ENCODE results near the gene BEST3.

BEST3 gene

DNA sequence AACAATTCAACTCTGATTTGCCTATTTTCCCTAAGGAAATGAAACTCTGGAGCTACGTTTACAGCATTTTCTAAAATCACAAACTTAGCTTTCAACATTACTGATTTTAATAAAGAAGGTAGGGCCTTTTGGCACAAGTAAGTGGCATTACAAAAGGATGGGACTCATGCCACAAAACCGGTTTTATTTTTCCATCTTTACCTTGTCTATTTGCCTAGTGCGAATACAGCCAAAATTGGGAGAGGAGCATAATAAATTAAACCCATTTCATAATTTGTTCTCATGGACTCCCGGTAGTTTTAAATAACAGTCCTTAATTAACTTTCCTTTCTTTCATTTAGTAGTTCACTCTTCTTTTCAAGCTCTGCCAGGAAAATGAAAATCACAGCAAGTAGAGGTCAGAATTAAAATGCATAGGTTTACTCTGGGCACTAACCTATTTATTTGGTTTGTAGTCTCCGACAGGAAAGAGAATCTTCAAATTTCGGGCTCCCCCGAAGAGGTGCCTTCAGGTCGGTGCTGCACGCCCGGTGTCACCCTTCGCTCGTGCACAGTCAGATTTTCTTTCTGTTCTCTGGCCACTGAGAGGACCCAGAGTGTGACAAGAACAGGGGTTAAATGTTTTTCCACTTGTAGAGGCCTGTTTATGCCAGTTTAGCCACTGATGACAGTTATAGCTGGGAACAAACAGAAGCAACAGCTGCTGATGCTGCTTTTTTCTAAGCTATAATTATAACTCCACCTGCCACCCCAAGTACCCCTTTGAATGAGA lies at the start of gene BEST3:
Gene BEST3 (minus strand): TSS at position 535 of the 772 bp plus-strand sequence. CDS start 1,505 bp downstream, outside the sequence.
- DNase-seq, result no peak

DNA sequence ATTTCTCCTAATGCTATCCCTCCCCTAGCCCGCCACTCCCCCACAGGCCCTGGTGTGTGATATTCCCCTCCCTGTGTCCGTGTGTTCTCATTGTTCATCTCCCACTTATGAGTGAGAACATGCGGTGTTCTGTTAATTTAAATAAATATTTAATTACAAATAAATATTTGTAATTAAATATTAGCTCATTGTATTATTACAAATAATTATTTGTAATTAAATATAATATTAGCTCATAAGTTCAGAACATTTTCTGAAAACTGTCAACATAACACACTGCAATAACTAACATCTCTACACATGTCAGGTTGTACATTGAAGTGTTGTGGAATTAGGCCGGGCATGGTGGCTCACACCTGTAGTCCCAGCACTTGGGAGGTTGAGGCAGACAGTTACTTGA lies 45.0 kb upstream of the BEST3 start:
- DNase-seq, result no peak

DNA sequence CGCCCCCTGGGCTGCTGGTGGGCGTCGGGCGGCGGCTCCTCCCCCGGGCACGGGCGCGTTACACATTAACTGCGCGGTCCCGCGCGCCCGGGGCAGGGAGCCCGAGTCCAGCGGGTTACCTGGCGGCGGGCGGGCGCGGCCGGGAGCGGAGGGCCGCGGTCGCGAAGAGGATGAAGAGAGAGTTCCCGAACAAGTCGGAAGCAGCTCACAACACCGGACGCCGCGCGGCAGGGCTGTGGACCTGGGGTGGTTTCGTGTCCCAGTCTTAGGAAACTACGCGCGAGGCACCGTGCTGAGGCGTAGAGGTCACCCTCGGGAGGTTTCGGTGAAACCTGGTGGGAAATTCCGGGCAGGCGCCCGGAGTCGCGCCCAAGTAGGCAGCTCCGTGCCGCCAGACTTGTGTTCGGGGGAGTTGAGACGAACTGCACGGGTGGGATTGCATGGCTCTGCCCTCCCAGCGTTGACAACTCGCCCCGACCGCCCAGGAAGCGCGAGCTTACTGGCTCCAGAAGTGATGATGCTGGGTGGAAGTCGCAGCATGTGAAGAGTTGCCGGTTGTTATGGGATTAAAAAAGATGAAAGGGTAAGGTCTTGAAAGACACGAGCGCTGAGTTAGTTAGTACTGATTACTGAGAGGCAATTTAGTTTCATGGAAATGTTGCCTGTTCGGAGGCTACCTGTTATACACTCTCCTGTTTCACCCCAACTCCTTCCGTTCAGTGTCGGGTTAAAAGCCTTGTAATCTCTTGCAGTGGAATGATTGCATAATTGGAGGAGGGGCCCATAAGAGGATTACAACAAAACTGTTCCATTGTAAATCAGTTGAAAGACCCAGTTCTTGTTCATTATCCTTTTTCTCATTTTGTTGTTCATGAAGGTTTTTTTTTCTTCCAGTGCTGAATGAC lies 40.4 kb upstream of the BEST3 start:
- DNase-seq, result peak; percentile 55

DNA sequence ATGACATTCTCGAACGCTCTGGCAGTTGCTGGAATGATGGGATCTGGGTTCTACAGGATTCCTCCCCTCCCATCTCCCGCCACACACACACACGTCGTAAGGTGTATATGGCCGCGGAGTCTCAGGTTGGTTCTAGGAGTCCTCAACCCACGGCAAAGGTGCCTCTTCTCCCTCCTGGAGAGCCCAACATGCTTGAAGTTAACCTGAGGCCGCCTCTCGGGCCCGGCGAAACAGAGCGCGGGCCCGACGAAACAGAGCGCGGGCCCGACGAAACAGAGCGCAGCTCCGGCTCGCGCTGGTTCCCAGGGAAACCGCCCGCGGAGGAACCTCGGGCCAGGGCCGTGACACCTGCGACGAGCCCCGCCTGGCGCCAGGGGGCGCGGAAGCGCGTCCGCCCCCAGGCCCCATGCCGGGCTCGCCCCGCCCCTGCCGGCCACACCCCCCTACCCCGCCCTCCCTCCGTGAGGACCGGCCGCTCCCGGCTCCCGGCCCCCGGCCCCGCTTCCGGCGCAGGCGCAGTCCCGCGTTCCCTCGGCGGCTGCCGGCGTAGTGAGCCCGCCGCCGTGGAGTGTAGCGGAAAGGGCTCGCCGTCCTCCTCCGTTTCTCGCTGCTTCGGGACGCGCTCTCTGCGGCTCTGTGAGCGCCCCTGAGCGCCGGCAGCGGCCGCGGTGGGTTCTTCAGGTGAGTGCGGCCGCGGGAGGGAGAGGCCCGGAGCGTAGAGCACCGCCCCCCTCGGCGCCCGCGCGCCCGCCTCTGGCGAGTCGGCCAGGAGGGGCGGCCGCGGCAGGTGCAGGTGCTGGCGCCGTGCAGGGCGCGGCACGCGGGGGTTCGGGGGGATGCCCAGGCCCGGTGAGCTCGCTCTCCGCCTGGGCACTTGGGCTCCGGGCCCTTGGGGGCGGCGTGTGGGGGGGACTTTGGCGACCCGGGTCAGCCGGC lies 39.5 kb upstream of the BEST3 start, which contains the start of gene RAB3IP:
Gene RAB3IP (plus strand): TSS at position 510 of the 936 bp plus-strand sequence. CDS start 16,549 bp downstream, outside the sequence.
- DNase-seq, result peak; percentile 94

DNA sequence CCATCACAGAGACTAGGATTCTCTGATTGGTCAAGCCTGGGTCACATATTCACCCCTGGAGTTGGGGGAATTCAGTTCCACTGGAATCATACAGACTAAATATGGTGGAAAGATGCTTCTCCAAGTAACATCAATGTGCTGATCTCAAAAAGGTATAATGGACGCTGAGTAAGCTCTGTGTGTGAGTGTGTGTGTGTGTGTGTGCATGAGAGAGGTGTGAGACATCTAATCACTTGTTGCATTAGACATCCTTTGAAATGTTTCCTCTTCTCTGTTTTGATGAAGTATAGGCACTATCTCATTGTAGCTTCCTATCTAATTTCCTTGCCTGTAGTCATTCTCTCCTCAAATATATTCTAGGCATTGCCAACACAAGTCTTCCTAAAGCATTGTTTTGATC lies 34.5 kb upstream of the BEST3 start:
- no peak for DNase-seq

DNA sequence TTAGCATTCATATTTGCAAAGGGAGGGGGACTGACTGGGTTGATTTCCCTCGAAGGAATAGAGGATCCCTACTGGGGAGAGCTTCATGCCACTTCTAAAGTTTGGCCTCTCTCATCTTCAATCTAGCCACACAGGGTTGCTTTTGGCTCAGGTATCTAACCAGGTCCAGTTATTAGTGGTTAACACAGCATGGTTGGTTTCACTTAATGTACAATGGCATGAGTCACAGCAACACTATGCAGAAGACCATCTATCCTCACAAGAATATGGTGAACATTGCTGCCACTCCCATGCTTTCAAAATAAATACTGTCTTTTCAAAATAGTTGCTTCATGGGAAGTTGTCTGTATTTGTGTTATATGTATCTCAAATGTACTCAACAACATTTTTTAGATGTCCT lies 33.0 kb upstream of the BEST3 start:
- DNase-seq, result no peak

DNA sequence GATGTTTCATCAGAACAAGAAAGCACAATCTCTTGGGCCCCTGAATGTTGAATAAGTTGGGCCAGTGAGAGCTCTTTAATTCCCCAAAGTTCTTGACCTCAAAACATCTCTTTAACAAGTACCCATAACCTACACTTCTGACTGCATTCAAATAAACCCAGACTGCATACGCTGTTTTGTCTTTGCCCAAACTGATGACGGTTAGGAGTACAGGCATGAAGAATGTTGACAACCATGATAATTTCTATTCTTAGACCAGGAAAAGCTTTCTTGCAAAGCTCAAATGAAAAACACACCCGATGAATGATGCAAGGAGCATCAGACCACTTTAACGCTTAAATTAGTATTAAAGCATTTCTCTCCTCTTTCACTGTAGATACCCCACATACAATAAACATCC lies 27.8 kb upstream of the BEST3 start:
- no peak for DNase-seq

DNA sequence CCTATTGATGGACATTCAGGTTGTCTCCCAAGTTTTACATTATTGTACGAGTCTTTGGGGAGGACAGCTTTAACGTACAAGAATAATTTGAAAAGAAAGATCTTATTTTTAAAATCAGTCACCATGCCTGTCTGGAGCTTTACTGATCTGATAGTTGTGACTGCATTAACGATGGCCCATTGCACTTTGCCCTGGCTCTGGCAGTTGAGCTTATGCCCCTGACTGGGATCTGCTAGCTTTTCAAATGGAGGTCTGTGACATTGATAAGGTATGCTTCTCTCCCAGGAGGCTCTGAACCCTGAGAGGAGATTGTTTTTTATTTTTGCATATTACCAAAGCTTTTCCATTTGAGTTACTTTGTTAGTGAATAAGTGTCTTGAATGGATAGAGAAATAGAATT lies 21.6 kb upstream of the BEST3 start:
- DNase-seq, result no peak

DNA sequence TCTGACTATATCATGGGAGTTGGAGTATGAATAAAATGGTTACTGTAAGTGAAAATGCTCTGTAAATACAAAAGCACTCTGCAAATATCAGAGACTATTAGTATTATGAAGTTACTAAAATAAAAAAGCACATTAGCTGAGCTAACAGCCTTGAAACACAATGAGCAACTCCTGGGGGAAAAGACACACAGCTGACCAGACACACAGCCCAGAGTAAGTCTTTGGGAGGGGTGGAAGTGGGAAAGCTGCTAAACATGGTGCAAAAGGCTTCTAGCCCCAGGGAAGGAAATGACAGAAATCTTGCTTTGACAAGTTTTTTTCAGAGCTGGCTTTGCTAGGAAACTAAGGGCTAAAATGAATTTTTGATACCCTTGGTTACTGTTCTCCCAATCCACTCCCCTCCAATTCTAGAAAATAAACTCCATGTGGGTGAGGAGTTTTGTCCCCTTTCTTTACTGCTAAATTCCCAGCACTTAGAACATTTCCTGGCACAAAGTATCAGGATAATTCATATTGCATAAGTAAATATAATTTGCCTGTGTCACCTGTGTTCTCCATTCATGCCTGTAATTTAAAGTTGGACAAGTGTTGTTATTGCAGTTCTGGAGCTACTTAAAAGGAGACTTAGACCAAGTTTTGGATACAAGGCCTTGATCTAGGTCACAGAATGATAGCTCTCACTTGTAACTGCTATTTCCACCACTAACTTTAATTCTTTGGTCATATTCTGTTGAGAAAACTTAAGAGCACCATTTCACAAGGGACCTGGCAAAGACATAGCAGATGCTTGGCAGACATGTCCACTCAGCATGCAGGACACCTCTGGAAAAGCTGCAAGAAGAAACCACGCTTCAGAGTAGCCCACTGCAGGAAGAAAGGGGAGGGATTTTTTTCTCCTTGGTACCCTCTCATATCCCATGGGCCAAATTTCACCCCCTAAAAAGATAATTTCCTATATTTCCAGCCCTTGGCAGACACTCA lies 20.5 kb upstream of the BEST3 start:
- no peak for DNase-seq

DNA sequence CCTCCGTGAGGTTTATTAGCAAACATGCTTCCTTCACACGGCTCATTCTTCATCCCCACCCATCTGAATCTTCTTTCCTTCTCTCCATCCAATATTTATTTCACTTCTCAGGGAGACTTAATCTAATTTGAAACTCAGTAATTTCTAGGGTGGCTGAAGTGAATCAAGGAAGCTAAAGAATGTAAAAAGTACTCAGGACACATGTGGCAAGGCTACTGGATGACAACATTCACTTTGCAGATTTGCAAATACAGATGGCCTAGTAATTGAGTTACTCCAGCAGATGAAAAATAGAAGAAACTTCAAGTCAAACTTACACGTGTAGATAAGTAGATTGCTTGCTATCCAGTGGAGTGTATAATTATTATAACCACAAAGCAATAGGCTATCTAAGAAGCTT lies 15.4 kb upstream of the BEST3 start:
- DNase-seq, result no peak

DNA sequence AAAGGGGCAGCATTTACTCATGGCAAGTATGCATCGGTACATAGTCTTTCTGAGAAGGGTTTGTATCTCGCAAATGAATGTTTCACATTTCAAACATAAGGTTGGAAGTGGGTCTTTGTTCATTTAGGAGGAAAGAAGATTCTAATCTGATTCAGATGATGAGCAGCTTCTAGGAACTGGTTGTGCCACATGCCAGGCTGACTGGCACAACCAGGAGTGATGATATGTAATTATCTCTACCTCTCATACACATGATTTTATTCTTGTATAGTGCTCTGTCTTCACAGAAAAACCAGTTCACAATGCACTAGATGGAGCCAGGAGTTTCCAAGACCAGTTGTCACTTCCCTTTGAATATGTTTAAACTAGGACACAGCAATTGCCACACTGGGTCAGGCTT lies 13.7 kb upstream of the BEST3 start:
- DNase-seq, result no peak

DNA sequence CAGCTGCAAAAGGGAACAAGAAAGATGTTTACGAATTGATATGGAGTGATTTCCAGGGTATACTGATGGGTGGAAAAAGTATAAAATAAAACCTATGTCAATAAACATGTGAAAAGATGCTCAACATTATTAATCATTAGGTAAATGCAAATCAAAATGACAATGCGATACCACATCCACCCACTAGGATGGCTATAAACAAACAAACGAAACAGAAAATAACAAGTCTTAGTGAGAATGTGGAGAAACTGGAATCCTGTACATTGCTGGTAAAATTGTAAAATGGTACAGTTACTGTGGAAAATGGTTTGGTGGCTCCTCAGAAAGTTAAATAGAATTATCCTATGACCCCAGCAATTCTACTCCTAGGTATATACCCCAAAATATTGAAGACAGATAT lies 9.5 kb upstream of the BEST3 start:
- no peak for DNase-seq

DNA sequence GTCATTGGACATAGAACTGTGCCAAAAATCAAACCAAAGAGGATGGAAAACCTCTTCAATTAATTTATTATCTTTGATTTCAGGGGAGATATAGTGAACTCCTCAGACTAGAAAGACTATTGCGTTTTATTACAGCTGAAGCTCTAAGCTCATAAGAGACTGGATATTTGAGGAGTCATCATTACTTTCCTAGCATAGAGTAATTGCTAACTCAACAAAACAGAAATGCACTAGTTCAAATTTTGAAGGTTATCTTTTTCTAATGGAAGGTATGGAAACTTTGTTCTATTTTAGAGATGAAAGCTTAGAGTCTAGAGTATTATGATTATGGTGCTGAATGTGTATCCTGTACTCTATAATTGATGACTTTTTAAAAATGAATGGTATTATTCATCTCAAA lies 5.3 kb upstream of the BEST3 start:
- DNase-seq, result no peak

DNA sequence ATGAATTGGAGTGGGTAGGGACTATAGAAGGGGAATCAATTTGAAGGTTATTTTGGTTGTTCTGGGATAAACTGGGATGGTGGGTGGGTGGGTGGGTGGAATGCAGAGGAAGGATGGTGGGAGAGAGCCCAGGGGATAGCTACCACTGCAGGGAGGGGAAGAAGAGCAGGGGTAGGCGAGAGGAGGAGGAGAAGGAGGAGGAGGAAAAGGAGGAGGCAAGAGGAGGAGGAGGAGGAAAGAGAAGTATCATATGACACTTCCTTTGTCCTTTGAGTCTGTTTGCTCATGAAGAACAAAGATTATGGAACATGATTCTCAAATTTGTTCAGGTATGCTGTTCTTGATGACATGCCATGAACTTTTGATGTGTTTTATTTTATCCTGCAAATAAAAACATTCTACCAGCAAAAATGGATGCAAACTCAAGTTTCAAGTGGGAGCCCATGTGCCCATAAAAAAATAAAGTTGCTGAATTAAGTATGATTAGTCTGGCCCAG lies 4.1 kb upstream of the BEST3 start:
- no peak for DNase-seq

DNA sequence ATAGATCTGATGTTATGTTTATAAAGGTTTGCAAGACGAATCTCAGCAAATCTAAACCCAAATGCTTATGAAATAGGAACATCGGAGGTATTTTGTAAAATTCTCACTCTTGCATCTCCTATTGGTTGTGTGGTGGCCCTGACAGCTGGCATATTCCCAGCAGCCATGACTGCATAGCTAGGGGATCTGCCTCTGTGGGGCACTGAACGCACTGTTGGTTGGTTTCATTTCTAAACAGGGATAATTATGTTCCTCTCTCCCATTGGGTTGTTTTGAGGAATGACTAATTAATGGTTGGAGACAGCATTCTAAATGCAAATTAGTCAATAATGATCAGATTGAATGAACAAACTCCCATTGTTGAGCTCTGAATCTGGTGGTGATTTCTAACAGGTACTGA lies 2.7 kb upstream of the BEST3 start:
- no peak for DNase-seq

DNA sequence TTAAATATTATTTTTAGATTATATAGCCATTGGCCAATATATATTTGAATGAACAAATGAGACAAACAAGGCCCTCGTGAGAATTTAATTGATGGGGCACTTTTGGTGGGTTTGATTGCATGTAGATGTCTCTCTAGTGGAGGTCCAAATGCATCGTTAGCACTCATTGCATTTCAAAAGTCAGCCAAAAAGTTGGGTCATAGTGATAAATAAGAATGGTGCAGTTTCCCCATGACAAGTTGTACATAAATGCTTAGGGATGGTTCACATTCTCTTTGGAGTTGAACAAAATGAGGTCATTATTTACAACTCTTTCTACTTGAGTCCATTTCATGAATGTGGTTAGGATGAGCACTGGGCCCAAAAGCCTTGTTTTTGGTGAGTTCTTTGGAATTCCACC lies 1.0 kb downstream of the BEST3 start:
- no peak for DNase-seq

DNA sequence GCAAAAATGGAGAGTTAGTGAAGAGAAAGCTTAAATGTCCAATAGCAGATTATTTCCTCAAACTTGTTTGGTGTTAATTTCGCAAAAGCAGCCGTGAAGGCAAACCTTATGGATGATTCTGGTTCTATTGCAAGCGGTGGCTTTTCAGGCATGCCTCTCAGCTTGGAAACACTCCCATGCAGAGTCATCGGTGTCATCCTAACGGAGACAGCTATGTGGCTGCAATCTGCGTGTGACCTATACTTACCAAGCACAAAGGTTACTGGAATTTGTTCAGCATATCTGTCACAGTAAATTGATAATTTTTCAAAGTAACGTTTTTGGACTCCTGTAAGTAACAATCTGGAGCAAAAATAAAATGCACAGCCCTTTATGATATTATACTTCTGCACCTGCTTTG lies 5.0 kb downstream of the BEST3 start:
- DNase-seq, result no peak

DNA sequence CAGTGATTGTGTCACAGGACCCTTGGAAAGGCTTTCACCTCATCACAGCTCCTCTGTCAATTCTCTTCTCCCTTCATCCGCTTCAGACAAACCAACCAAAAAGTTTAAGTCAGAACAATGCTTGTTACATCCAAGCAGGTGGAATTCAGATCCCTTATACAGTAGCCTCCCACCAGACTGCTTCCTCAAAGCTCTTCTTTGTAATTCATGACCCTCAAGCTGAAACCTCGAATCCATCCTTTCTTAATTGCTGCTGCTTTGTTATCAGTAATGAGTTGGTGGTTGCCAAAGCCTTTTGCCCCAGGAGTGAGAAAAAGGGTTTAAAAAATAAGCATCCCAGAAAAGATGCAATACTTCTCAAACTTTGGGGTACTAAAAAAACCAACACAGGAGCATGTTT lies 9.5 kb downstream of the BEST3 start:
- no peak for DNase-seq

DNA sequence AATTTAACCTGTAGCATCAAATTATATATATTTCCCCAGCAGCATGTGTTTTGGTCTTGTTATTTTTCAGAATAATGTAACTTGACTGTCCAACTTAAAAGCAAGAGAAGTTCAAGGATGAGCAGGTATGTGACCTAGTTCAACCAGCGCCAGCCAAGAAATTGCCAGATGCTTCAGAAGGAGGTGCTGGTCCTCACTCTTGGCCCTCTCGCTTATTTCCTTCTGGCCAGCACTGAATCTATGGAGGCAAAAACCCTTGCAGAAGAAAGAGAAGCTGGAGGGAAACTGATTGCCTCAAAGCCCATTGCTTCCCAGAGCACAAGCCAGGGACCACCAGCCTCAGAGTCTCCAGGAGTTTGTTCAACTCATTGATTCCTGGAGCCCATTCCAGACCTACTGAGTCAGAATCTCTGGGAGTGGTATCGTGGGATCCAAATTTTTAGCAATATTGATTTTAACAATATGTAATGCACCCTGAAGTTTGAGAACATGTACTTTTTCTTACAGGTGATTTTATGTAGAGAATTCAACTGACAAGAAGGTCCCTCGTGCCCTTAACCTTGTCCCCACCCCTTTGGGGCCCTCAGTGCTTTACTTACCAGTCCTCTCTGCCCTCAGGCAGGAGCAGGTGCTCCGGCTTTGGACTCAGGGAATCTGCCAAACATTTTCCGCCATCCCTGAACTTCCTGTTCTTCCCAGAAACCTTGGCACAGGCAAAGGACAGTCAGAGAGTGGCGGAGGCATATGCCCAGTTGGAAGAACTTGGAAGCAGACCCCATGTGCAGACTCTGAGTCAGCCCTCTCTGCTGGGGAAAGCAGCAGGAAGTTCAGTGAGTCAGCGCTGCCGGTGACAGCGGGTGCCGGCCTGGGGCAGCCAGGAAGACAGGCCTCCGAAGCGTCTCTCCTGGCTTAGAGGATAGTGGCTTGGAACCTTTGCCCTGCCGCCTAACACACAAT lies 10.4 kb downstream of the BEST3 start:
- peak; percentile 23 for DNase-seq

DNA sequence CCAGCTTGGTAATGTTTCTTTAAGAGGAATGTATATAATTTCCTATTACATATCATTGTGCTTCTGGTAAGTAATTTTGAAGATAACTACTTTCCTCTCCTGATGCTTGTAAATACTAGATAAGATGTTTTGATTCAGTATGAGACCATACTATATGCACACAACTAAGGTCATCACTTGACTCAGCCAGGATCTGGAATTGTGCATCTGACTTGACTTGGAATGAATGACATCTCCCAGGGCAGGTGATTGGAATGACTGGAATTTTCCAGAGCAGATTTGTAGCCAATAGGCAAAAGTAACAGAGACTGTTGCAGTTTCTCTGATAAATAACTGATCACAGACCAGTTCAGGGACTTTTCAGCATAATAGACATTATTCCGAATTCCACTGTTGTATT lies 11.1 kb downstream of the BEST3 start:
- DNase-seq, result no peak

All from stimulated activated CD4-positive, alpha-beta T cell treated with anti-CD3 and anti-CD28 coated beads, Interleukin-4, amount 100 ng/mL, for 1 hour (primary cell).